Measurements from ENCODE around the gene AHDC1. TPM values are rescaled to one million over a fixed set of nuclear protein-coding genes. Genes with fewer than 3 reads are reported as not detected.

The AHDC1 gene
- polyA plus RNA-seq, 1 donor from 2014 or later = 5.3 TPM

DNA sequence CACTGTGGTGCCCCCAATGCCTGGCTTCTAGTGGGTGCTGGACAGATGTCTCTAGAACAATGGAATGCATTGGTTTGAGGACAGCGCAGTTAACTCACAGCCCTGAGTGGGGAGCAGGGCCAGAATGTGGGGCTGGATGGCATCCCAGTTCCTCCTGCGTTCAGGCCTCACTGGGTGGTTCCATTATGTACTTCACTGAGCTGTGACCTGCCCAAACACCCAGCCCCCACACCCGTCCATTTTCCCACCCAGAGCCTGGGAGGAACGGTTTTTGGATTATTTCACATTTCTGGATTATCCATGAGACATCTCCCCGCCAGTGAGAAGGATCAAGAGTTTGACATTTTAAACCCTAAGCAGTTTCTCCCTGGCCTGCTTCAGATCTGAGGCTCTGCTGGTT lies 58.7 kb downstream of the AHDC1 start:
- no peak overlapping the region for H3K9ac ChIP-seq (ENCODE audit: low read length)
- no peaks in the 10 kb centered on the region for H3K27me3 ChIP-seq (ENCODE audit: insufficient read depth, low read depth, low read length)
- no peaks in the 10 kb centered on the region for H3K36me3 ChIP-seq (ENCODE audit: insufficient read depth, low read length)
- no peak overlapping the region for H3K4me2 ChIP-seq (ENCODE audit: low read length)
- H3K79me2 ChIP-seq (replicated peaks; ENCODE audit: insufficient read depth, low read length) = peaks cover 7% of the 10 kb centered on the region
- H3K4me3 ChIP-seq (ENCODE audit: low read length) = no peak overlapping the region
- no peaks in the 10 kb centered on the region for H4K20me1 ChIP-seq (ENCODE audit: insufficient read depth)
- no peaks in the 10 kb centered on the region for H3F3A ChIP-seq (ENCODE audit: insufficient read depth, low read length, poor library complexity, severe bottlenecking)
- no peak overlapping the region for H2AFZ ChIP-seq (ENCODE audit: low read depth, low read length)
- H3K9me3 ChIP-seq (ENCODE audit: low read length) = peaks cover 2% of the 10 kb centered on the region
- no peak overlapping the region for H3K27ac ChIP-seq (ENCODE audit: low read length)
- TF ChIP-seq SMC3 (conservative IDR thresholded peaks at IDR 0.05; ENCODE audit: poor library complexity) = no peak
- TF ChIP-seq, protein P1, sequence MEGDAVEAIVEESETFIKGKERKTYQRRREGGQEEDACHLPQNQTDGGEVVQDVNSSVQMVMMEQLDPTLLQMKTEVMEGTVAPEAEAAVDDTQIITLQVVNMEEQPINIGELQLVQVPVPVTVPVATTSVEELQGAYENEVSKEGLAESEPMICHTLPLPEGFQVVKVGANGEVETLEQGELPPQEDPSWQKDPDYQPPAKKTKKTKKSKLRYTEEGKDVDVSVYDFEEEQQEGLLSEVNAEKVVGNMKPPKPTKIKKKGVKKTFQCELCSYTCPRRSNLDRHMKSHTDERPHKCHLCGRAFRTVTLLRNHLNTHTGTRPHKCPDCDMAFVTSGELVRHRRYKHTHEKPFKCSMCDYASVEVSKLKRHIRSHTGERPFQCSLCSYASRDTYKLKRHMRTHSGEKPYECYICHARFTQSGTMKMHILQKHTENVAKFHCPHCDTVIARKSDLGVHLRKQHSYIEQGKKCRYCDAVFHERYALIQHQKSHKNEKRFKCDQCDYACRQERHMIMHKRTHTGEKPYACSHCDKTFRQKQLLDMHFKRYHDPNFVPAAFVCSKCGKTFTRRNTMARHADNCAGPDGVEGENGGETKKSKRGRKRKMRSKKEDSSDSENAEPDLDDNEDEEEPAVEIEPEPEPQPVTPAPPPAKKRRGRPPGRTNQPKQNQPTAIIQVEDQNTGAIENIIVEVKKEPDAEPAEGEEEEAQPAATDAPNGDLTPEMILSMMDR (IDR thresholded peaks at IDR 0.05; ENCODE audit: poor library complexity, severe bottlenecking) = no peak
- TF ChIP-seq RAD21 (conservative IDR thresholded peaks at IDR 0.05) = no peak
- no peak for TF ChIP-seq TAF1 (IDR thresholded peaks at IDR 0.05; ENCODE audit: low read depth)
- TF ChIP-seq, protein P2, sequence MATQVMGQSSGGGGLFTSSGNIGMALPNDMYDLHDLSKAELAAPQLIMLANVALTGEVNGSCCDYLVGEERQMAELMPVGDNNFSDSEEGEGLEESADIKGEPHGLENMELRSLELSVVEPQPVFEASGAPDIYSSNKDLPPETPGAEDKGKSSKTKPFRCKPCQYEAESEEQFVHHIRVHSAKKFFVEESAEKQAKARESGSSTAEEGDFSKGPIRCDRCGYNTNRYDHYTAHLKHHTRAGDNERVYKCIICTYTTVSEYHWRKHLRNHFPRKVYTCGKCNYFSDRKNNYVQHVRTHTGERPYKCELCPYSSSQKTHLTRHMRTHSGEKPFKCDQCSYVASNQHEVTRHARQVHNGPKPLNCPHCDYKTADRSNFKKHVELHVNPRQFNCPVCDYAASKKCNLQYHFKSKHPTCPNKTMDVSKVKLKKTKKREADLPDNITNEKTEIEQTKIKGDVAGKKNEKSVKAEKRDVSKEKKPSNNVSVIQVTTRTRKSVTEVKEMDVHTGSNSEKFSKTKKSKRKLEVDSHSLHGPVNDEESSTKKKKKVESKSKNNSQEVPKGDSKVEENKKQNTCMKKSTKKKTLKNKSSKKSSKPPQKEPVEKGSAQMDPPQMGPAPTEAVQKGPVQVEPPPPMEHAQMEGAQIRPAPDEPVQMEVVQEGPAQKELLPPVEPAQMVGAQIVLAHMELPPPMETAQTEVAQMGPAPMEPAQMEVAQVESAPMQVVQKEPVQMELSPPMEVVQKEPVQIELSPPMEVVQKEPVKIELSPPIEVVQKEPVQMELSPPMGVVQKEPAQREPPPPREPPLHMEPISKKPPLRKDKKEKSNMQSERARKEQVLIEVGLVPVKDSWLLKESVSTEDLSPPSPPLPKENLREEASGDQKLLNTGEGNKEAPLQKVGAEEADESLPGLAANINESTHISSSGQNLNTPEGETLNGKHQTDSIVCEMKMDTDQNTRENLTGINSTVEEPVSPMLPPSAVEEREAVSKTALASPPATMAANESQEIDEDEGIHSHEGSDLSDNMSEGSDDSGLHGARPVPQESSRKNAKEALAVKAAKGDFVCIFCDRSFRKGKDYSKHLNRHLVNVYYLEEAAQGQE (IDR thresholded peaks at IDR 0.05; ENCODE audit: borderline replicate concordance) = no peak
- no peak for TF ChIP-seq EP300 (conservative IDR thresholded peaks at IDR 0.05; ENCODE audit: poor library complexity, severe bottlenecking)
- no peak for TF ChIP-seq MXI1 (conservative IDR thresholded peaks at IDR 0.05; ENCODE audit: poor library complexity, severe bottlenecking)
- TF ChIP-seq POLR2AphosphoS5 (IDR thresholded peaks at IDR 0.05) = no peak
- TF ChIP-seq EZH2 (IDR thresholded peaks at IDR 0.05; ENCODE audit: borderline replicate concordance, insufficient read depth, low read length, poor library complexity, severe bottlenecking) = no peak
- no peaks in the 10 kb centered on the region for H3K9me2 ChIP-seq (ENCODE audit: insufficient read depth, low read length)

GRCh38 chr1:27544834-27545233 lies 59.1 kb downstream of the AHDC1 start:
- Histone ChIP-seq H3K4me3 (ENCODE audit: low read length) (no peak overlapping the region), H3K9me2 (ENCODE audit: insufficient read depth, low read length) (no peaks in the 10 kb centered on the region), H3K79me2 (replicated peaks; ENCODE audit: insufficient read depth, low read length) (peaks cover 7% of the 10 kb centered on the region), H3K9me3 (ENCODE audit: low read length) (no peaks in the 10 kb centered on the region), H3K27ac (ENCODE audit: low read length) (no peak overlapping the region), H4K20me1 (ENCODE audit: insufficient read depth) (no peaks in the 10 kb centered on the region), H3K4me2 (ENCODE audit: low read length) (no peak overlapping the region), H3K27me3 (ENCODE audit: insufficient read depth, low read depth, low read length) (no peaks in the 10 kb centered on the region), H3F3A (ENCODE audit: insufficient read depth, low read length, poor library complexity, severe bottlenecking) (no peaks in the 10 kb centered on the region), H3K36me3 (ENCODE audit: insufficient read depth, low read length) (no peaks in the 10 kb centered on the region), H3K9ac (ENCODE audit: low read length) (no peak overlapping the region), H2AFZ (ENCODE audit: low read depth, low read length) (no peak overlapping the region)
- TF ChIP-seq POLR2AphosphoS5 (IDR thresholded peaks at IDR 0.05) (no peak), EP300 (conservative IDR thresholded peaks at IDR 0.05; ENCODE audit: poor library complexity, severe bottlenecking) (no peak), EZH2 (IDR thresholded peaks at IDR 0.05; ENCODE audit: borderline replicate concordance, insufficient read depth, low read length, poor library complexity, severe bottlenecking) (no peak), MXI1 (conservative IDR thresholded peaks at IDR 0.05; ENCODE audit: poor library complexity, severe bottlenecking) (no peak), TAF1 (IDR thresholded peaks at IDR 0.05; ENCODE audit: low read depth) (no peak)
- TF ChIP-seq, protein P1 (IDR thresholded peaks at IDR 0.05; ENCODE audit: poor library complexity, severe bottlenecking) = no peak

All from neural cell (in vitro differentiated cells).